Adipocyte (in vitro differentiated cells): ENCODE data around the gene TEAD1.

Experiments used
- DNase-seq: peaks from one replicate; pipeline ENCODE4 v3.0.0-alpha.2; 2015; ENCODE audit warnings: low read depth
- H3K27me3 ChIP-seq: replicated peaks from 2 replicates; pipeline ENCODE4 v1.7.0; 2013; ENCODE audit warnings: mild to moderate bottlenecking, low read length, moderate library complexity; ENCODE audit not compliant: control insufficient read depth, insufficient read depth
- H3K36me3 ChIP-seq: 2 replicates; pipeline ENCODE4 v1.7.0; 2013; ENCODE audit warnings: low read length, mild to moderate bottlenecking, moderate library complexity; ENCODE audit not compliant: control insufficient read depth, insufficient read depth, severe bottlenecking
- H3K4me1 ChIP-seq: 2 replicates; pipeline ENCODE4 v1.7.0; 2013; ENCODE audit warnings: mild to moderate bottlenecking, low read length, moderate library complexity; ENCODE audit not compliant: control insufficient read depth, insufficient read depth
- H3K4me3 ChIP-seq: 2 replicates; pipeline ENCODE4 v1.7.0; 2013; ENCODE audit warnings: mild to moderate bottlenecking, low read length, moderate library complexity
- H3K9ac ChIP-seq: 2 replicates; pipeline ENCODE4 v1.7.0; 2013; ENCODE audit warnings: mild to moderate bottlenecking, low read length, moderate library complexity
- H3K9me3 ChIP-seq: 2 replicates; pipeline ENCODE4 v1.7.0; 2013; ENCODE audit warnings: mild to moderate bottlenecking, low read length, moderate library complexity; ENCODE audit not compliant: control insufficient read depth

Gene TEAD1

DNA sequence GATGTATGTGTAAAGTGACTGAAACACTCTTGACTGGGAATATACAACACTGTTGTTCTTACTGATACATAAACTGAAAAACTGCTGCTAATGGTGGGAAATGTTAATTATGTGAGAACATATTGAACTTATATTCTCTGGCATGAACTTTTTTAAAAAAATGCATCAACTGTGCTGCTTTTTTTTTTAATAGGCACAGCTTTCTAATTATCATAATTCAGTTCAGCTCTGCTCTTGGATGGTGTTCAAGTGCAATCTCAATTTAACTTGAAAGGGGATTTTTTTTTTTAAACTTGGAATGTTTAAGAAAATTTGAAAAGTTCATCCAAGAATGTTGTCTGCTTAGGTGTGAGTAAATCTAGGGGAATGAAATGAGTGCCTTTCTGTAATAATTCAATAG, 5.2 kb downstream of the TEAD1 start:
- Histone ChIP-seq H3K4me1 (peaks cover 49% of the 10 kb centered on the region), H3K4me3 (peak overlapping the region; percentile 84), H3K27me3 (no peaks in the 10 kb centered on the region), H3K9me3 (no peaks in the 10 kb centered on the region), H3K9ac (peak overlapping the region; percentile 63), H3K36me3 (peaks cover 3% of the 10 kb centered on the region)
- no peak for DNase-seq

GRCh38 chr11:12680246-12680939, 6.2 kb downstream of the TEAD1 start:
- peak overlapping the region; percentile 67 for H3K4me3 ChIP-seq
- H3K9ac ChIP-seq: peak overlapping the region; percentile 63
- H3K9me3 ChIP-seq: no peaks in the 10 kb centered on the region
- DNase-seq: peak; percentile 95
- no peaks in the 10 kb centered on the region for H3K27me3 ChIP-seq
- H3K4me1 ChIP-seq: peaks cover 58% of the 10 kb centered on the region
- peaks cover 3% of the 10 kb centered on the region for H3K36me3 ChIP-seq

DNA sequence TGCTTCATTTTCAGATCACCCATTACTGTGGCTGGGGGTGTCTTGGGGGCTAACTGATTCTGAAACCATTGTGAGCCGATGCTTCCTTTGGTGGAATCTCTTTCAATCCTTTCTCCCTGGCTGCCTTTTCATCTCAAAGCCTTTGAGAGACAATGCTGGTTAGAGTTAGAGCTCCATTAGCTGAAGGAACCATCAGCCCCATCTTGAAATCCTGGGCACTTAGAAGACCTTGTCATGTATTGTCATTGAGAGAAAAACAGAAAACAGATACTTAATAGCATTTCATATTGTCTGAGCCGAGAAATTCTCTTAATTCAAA, 6.7 kb downstream of the TEAD1 start:
- peaks cover 3% of the 10 kb centered on the region for H3K36me3 ChIP-seq
- no peak for DNase-seq
- no peak overlapping the region for H3K9ac ChIP-seq
- H3K27me3 ChIP-seq: no peaks in the 10 kb centered on the region
- H3K4me1 ChIP-seq: peaks cover 63% of the 10 kb centered on the region
- no peaks in the 10 kb centered on the region for H3K9me3 ChIP-seq
- H3K4me3 ChIP-seq: no peak overlapping the region

- peaks cover 68% of the 10 kb centered on the region for H3K4me1 ChIP-seq
- peaks cover 3% of the 10 kb centered on the region for H3K36me3 ChIP-seq
- H3K9ac ChIP-seq: no peak overlapping the region
- H3K4me3 ChIP-seq: no peak overlapping the region
- no peaks in the 10 kb centered on the region for H3K9me3 ChIP-seq
- no peaks in the 10 kb centered on the region for H3K27me3 ChIP-seq
- no peak for DNase-seq
These were observed 7.2 kb downstream of the TEAD1 start for GRCh38 chr11:12681466-12681865.

DNA sequence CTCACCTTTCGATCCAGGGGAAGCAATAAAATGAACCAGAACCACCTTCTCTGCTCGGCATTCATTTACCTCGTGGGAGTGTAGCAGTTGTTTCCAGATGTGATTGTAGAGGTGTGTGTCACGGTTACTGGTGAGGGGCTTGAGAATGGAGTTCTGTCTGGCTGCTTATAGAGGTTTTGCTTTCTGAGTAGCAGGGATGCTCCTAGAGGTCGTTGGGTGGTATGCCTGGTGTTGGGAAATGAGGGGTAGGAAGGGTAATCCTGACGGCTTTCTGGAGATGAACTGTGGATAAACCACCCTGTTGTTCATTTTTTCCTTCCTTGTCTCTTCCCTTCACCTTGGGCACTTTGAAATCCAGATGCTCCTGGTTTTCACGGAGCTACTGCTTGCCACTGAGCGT, 8.1 kb downstream of the TEAD1 start:
- Histone ChIP-seq H3K9me3 (no peaks in the 10 kb centered on the region), H3K36me3 (peaks cover 3% of the 10 kb centered on the region), H3K4me3 (no peak overlapping the region), H3K9ac (no peak overlapping the region), H3K4me1 (peaks cover 76% of the 10 kb centered on the region), H3K27me3 (no peaks in the 10 kb centered on the region)
- DNase-seq: no peak

DNA sequence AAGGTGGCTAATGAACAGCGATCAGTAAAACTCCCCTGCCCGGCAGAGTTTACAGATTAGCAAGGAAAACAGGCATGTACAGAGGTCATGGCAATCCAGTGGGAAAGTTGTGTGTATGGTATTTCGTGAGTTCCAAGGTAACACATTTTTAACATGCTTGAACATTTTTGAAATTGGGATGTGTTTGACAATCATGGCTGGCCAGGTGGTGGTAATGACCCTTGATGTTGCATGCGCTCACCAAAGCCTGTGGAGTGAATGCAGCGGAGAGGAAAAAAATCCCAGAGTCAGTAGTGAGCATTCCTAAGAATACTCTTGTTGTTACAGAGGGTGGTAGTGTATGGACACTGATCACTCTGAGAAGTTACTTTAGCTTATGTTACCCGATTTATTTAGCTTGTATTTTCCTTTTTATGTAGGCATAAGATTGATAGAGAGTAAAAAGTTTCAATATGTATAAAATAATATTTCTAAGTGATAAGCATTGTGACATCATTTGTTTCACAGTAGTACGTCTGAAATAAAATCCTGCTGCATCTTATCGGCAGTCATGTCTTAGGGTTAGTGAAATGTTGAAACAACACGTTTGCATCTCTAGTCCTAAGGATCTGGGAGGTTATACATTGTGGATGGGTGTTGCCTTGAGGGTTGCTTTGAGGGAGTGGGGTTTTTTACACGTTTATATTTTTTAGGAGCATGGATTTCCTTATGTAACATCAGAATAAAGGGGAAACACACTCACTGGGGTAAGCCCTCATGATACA, 8.7 kb downstream of the TEAD1 start:
- peaks cover 74% of the 10 kb centered on the region for H3K4me1 ChIP-seq
- DNase-seq: no peak
- H3K9me3 ChIP-seq: no peaks in the 10 kb centered on the region

GRCh38 chr11:12683874-12684273, 9.7 kb downstream of the TEAD1 start:
- Histone ChIP-seq H3K9me3 (no peaks in the 10 kb centered on the region), H3K27me3 (no peaks in the 10 kb centered on the region), H3K4me3 (no peak overlapping the region), H3K36me3 (peaks cover 3% of the 10 kb centered on the region), H3K4me1 (peaks cover 71% of the 10 kb centered on the region), H3K9ac (no peak overlapping the region)
- peak; percentile 75 for DNase-seq

More for the DNA sequence above, 8.7 kb downstream of the TEAD1 start:
- peaks cover 3% of the 10 kb centered on the region for H3K36me3 ChIP-seq
- no peaks in the 10 kb centered on the region for H3K27me3 ChIP-seq
- H3K4me3 ChIP-seq: no peak overlapping the region
- no peak overlapping the region for H3K9ac ChIP-seq

DNA sequence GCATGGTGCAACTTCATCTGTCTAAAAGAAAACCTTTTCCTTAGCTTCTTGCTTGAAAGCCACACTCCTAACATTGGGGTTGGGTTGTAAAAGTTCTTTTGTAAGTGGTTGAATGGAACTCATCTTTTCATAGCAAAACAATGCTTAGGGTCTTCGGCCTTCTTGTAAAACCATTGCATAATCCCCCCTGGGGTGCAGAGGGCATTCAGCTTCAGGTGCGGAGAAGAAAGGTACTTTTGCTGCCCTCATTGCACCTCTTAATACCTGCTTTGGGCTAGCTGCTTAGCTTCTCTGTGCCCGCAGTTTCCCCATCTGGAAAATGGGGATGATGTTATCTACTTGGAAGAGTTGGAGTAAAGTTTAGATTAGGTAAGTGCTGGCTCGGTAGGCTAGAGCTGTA, 10.1 kb downstream of the TEAD1 start:
- H3K9me3 ChIP-seq: no peaks in the 10 kb centered on the region
- peaks cover 3% of the 10 kb centered on the region for H3K36me3 ChIP-seq
- no peak overlapping the region for H3K4me3 ChIP-seq
- no peak for DNase-seq
- no peaks in the 10 kb centered on the region for H3K27me3 ChIP-seq
- H3K4me1 ChIP-seq: peaks cover 71% of the 10 kb centered on the region
- no peak overlapping the region for H3K9ac ChIP-seq

- H3K27me3 ChIP-seq: no peaks in the 10 kb centered on the region
- no peaks in the 10 kb centered on the region for H3K9me3 ChIP-seq
- peaks cover 3% of the 10 kb centered on the region for H3K36me3 ChIP-seq
- peaks cover 70% of the 10 kb centered on the region for H3K4me1 ChIP-seq
- H3K4me3 ChIP-seq: no peak overlapping the region
- no peak for DNase-seq
- no peak overlapping the region for H3K9ac ChIP-seq
These were observed 10.6 kb downstream of the TEAD1 start for GRCh38 chr11:12684816-12685215.

DNA sequence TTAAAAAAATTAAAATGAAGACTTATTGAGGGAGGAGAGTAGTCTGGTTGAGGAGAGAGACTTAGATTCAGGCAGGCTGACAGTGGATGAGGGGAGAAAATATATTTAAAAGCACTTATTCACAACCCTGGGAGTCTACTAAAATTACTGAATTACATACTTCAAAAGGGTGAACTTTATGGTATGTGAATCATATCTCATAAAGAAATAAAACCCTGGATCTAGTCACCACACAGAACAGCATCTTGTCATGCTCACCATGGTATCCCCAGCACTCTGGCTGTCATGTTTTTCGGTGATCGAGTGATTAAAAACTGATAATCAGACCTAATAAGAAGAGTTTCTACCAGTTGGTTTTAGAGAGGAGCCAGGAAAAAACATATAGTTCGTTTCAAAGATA, 11.0 kb downstream of the TEAD1 start:
- Histone ChIP-seq H3K9me3 (no peaks in the 10 kb centered on the region), H3K36me3 (peaks cover 3% of the 10 kb centered on the region), H3K4me1 (peaks cover 68% of the 10 kb centered on the region), H3K9ac (no peak overlapping the region), H3K27me3 (no peaks in the 10 kb centered on the region), H3K4me3 (no peak overlapping the region)
- no peak for DNase-seq

DNA sequence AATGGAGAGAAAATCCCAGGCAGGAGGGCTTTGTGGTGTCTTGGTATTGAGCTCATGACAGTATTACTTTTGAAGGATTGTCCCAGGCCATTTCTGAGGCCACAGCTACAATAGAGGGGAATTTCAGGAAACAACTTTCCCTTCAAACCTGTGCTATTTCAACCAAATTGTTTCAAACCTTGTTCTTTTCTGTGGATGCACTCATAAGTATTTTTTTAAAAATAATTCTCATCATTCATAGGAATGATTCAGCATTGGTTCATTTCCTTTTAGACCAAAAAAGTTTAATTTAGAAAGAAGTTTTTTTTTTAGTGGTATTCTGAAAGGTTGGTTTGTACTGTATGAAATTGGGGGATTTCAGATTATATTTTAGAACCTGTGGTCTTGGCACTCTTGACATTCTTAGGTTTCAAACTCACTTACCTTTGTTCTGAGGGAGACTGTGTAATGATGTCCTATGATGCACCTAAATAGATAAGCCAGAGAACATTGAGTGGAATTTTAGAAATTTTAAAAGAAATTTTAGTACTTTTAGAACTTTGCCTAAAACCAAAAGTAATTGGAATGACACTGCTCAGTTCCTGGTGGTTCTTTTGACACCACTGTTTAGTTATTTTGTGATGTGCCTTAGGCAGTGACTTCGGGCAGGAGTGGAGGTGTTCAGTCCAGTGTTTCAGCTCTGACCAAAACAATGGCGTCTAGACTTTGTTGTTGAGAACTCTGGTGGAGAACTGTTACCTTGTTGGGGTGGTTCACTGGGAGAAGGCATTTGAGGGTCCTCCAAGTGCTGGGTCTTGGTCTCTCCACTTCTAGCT, 12.2 kb downstream of the TEAD1 start:
- Histone ChIP-seq H3K9me3 (no peaks in the 10 kb centered on the region), H3K4me1 (peaks cover 65% of the 10 kb centered on the region), H3K9ac (peak overlapping the region; percentile 32), H3K4me3 (no peak overlapping the region), H3K27me3 (no peaks in the 10 kb centered on the region), H3K36me3 (no peaks in the 10 kb centered on the region)
- no peak for DNase-seq
